Measurements from ENCODE around the gene DSG2.

Gene DSG2

GRCh38 chr18:31578126-31578525 is 80.1 kb downstream of the DSG2 start:
- Histone ChIP-seq H3K36me3 (replicated peaks) (no peaks in the 10 kb centered on the region), H3K27me3 (replicated peaks) (no peaks in the 10 kb centered on the region), H3K4me3 (ENCODE audit: low read depth, low read length) (no peak overlapping the region), H3K27ac (no peak overlapping the region)
- DNase-seq = no peak
- in situ Hi-C loops (cut with HindIII; ENCODE audit: low pct_ligation_motif_present, low sequenced_read_pairs) = no loop called here
- no peak for TF ChIP-seq CTCF (IDR thresholded peaks at IDR 0.05; ENCODE audit: low read depth, low read length, missing control alignments)

GRCh38 chr18:31579375-31579774 is 81.4 kb downstream of the DSG2 start:
- TF ChIP-seq CTCF (IDR thresholded peaks at IDR 0.05; ENCODE audit: low read depth, low read length, missing control alignments) = no peak
- in situ Hi-C loops (cut with HindIII; ENCODE audit: low pct_ligation_motif_present, low sequenced_read_pairs) = no loop called here
- DNase-seq = no peak

GRCh38 chr18:31581498-31582197 is 83.7 kb downstream of the DSG2 start:
- no peaks in the 10 kb centered on the region for H3K27me3 ChIP-seq (replicated peaks)
- no peak overlapping the region for H3K27ac ChIP-seq
- H3K36me3 ChIP-seq (replicated peaks) = no peaks in the 10 kb centered on the region
- in situ Hi-C loops (cut with HindIII; ENCODE audit: low pct_ligation_motif_present, low sequenced_read_pairs) = no loop called here
- no peak for DNase-seq
- no peak overlapping the region for H3K4me3 ChIP-seq (ENCODE audit: low read depth, low read length)
- no peak for TF ChIP-seq CTCF (IDR thresholded peaks at IDR 0.05; ENCODE audit: low read depth, low read length, missing control alignments)

More at GRCh38 chr18:31579375-31579774, 81.4 kb downstream of the DSG2 start:
- Histone ChIP-seq H3K27me3 (replicated peaks) (no peaks in the 10 kb centered on the region), H3K36me3 (replicated peaks) (no peaks in the 10 kb centered on the region), H3K27ac (no peak overlapping the region), H3K4me3 (ENCODE audit: low read depth, low read length) (no peak overlapping the region)

- H3K4me3 ChIP-seq (ENCODE audit: low read depth, low read length) = no peak overlapping the region
- H3K36me3 ChIP-seq (replicated peaks) = no peaks in the 10 kb centered on the region
- H3K27ac ChIP-seq = no peak overlapping the region
- no peak for DNase-seq
- no peaks in the 10 kb centered on the region for H3K27me3 ChIP-seq (replicated peaks)
- in situ Hi-C loops (cut with HindIII; ENCODE audit: low pct_ligation_motif_present, low sequenced_read_pairs) = no loop called here
- TF ChIP-seq CTCF (IDR thresholded peaks at IDR 0.05; ENCODE audit: low read depth, low read length, missing control alignments) = no peak
Observed at GRCh38 chr18:31583185-31583854, 85.3 kb downstream of the DSG2 start.

- DNase-seq = no peak
- no peak overlapping the region for H3K4me3 ChIP-seq (ENCODE audit: low read depth, low read length)
- H3K36me3 ChIP-seq (replicated peaks) = no peaks in the 10 kb centered on the region
- H3K27me3 ChIP-seq (replicated peaks) = no peaks in the 10 kb centered on the region
- in situ Hi-C loops (cut with HindIII; ENCODE audit: low pct_ligation_motif_present, low sequenced_read_pairs) = no loop called here
- TF ChIP-seq CTCF (IDR thresholded peaks at IDR 0.05; ENCODE audit: low read depth, low read length, missing control alignments) = no peak
- no peak overlapping the region for H3K27ac ChIP-seq
Observed at GRCh38 chr18:31585991-31586390, 88.0 kb downstream of the DSG2 start.

All from brain microvascular endothelial cell (primary cell).